SK-N-DZ (cell line): ENCODE measurements around the gene RBL2.

Experiments
- DNase-seq: peaks from one replicate; pipeline ENCODE4 v3.0.0-alpha.2; 2015; ENCODE audit warnings: low spot score

The RBL2 gene

DNA sequence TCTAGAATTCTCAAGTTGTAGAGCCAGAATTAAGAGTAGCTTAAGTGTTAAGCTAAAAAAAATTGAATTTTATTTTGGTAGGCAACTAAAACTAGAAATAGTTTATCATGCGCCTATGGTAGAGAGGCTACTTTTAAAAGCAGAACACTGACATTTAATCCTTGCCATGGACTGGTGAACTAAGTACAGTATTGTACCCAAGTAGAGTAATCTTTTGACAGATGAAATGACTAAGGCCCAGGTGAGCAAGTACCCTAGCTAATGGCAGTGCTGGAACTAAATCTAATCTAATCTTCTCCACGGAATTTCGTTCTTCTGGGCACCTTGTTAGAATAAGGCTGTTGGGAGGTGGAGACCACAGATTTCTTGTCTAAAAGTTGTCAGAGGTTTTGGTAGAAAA, 11.8 kb downstream of the RBL2 start:
- DNase-seq, result no peak

- DNase-seq, result no peak
Measured at GRCh38 chr16:53449816-53450517, 15.7 kb downstream of the RBL2 start.

DNA sequence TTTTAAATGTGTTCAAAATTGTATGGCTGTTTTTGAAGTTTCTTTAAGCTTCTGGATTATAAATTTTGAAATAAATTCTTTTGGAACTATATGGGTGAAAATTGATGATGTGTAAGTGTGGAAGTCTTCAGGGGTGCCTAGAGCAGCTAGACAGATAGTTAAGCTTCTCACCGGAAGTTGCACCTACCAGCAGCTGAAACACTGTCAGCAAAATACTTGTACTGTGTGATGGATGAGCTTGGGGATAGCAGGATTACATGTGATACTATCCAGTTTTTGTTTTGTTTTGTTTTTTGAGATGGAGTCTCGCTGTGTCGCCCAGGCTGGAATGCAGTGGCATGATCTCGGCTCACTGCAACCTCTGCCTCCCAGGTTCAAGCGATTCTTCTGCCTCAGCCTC, 19.7 kb downstream of the RBL2 start:
- no peak for DNase-seq

- no peak for DNase-seq
Measured at GRCh38 chr16:53456625-53457024, 22.4 kb downstream of the RBL2 start.

DNA sequence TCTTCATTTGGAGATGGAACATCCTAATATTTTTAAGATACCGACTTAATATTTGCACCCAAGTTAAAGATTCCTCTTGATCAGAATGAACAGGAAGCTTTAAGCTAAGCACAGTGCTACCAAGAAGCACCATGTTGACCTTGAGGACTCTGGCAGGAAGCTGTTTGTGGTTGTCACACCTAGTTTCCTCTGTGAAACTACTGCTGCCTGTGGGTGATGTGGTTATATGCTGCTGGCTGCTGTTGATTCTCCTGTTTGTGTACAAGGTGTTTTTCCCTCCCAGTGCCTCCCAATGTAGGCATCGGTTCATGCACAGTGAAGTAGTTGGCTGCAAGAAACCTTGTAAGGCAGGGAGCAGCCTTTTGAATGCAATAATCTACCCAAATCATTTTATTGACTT, 23.4 kb downstream of the RBL2 start:
- DNase-seq, result no peak

DNA sequence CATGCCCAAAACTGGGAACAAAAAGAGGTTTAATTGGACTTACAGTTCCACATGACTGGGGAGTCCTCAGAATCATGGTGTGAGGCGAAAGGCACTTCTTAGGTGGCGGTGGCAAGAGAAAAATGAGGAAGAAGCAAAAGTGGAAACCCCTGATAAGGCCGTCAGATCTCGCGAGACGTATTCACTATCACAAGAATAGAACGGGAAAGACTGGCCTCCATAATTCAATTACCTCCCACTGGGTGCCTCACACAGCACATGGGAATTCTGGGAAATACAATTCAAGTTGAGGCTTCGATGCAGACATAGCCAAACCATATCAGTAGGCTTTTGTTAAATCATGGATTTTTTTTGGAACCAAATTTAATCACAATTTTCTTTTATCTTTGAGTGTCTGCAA, 24.4 kb downstream of the RBL2 start:
- DNase-seq, result peak; percentile 43

DNA sequence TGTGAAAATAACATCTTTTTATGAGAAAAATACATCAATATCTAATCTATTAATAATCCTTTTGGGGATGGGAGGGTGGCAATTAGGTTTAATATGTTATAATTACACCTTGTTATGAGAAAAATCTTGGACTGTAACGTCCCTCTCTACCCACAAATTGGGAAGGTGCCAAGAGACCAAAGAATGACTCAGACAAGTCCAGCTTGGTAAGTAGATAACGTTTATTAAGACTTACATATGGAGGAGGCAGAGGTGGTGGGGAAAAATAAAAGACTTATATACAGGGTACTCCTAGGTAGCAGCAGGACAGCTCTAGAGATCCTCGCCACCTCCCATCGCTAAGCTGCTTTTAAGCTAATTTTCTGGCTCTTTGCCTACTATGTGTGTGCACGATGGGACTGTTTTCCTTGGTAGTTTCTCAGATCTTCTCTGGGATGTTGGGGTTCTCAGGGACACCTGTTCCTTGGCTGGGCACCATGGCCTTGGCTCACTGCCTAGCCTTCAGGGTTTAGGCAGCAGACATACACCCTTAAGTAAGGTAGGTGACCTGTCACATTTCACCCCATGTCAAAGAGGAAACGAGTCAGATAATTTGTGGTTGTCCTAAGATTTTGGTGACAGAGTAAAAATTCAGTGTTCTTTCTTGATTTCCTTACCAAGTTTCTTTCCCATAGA, 31.5 kb downstream of the RBL2 start:
- DNase-seq, result no peak

GRCh38 chr16:53476867-53477266, 42.6 kb downstream of the RBL2 start:
- DNase-seq, result no peak

GRCh38 chr16:53478965-53479364, 44.7 kb downstream of the RBL2 start:
- no peak for DNase-seq

GRCh38 chr16:53480394-53480793, 46.1 kb downstream of the RBL2 start:
- no peak for DNase-seq

DNA sequence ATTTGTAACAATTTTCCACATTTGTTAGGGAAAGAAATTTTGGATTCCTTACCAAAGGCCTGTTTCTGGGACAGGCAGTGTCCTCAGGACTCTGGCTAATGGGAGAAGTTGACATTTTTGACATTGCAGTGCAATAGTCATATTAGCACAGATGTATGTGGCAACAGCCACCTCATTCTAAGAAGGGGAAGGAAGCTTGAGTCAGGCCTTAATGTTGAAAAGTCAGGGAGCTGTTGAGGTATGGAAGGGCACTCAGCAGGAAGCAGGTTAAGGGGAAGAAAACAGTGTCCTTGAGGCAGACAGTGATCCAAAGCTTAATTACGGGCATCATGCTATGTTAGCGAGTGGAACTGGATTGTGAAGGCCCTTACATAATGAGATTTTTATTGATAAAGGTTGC, 47.9 kb downstream of the RBL2 start:
- DNase-seq, result no peak

DNA sequence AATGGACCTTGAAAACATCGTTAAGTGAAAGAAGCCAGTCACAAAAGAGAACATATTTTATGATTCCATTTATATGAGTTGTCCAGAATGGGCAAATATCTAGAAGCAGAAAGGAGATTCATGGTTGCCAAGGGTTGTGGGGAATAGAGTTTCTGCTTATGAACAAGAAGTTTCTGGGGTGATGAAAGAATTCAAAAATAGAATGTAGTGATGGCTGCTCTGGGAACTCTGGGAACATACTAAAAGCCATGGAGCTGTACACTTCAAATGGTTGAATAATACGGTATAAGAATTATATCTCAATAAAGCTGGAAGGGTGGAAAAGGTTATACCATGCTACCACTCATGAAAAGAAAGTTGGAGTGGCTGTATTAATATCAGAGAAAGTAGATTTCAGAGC, 50.3 kb downstream of the RBL2 start:
- no peak for DNase-seq

GRCh38 chr16:53486230-53486629, 52.0 kb downstream of the RBL2 start:
- DNase-seq, result no peak

- no peak for DNase-seq
Measured at GRCh38 chr16:53489755-53490154, 55.5 kb downstream of the RBL2 start.

DNA sequence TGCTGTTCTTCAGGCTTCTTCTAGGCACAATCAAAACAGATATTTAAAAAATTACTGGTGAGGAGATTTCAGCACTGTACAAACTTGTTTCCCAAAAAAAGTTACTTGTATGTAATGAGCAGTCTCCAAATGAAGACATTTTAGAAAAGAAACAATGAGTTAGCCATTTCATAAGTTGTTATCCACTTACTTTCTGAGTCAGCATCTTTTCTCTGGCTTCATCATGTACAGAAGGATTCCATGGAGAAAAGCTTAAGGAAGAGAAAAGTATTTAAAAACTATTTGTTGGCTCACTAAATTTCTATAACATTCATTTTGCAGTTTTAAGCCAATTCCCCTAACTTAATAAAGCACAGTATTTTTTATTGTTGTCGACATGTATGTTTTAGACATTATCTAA, 58.2 kb downstream of the RBL2 start:
- DNase-seq, result no peak

DNA sequence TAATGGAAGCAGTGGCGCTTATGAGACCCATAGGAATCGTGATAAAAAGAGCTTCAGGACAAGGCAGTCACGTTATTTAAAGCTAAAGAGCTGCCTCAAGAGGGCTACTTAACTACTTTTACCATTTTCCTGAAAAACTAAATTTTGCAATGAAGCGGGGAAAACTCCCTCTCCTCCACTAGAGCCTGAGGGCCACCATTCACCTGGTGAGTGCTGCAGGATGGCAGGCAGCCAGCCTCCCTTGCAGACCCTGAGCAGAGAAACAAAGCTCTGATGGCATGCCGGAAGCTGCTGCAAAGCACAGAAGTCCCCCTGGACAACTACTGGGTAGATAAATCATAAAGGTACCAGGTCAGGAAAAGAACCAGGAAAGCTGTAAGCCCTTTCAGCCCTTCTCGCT, 60.4 kb downstream of the RBL2 start:
- DNase-seq, result no peak

DNA sequence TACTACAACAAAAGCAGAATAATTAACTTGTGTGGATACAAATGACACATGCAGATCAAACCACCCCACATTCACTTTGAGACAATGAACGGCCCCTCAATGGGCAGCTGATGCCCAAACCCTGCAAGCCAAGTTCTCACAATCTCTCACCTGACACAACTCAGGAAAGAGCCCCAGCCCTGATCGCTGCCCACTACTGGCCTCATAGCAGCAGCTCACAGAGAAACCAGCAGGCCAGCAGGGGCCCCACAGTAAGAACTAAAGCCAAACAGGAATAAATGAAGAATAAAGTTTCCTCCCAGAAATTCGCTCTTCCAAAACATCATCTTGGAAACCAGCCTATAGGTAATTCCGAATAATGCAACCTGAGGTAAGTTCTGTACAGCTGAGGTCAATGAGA, 61.1 kb downstream of the RBL2 start:
- no peak for DNase-seq

DNA sequence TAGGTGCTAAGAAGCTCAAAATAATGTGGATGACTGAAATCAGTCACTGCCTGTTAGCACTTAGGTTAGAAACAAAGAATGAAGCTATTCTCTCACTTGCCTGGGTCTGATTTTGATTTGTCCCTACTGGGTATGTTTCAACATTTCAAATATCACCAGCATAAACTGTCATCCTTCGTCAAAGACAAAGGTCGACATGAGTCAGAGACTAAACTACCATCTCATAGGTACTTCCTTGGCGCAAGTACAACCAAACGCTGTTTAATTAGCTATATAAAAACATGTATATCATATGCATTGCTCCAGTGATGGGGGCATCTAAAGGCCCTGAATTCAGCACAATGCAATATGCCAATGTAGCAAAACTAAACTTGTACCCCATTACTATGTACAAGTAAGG, 64.7 kb downstream of the RBL2 start:
- DNase-seq, result no peak

DNA sequence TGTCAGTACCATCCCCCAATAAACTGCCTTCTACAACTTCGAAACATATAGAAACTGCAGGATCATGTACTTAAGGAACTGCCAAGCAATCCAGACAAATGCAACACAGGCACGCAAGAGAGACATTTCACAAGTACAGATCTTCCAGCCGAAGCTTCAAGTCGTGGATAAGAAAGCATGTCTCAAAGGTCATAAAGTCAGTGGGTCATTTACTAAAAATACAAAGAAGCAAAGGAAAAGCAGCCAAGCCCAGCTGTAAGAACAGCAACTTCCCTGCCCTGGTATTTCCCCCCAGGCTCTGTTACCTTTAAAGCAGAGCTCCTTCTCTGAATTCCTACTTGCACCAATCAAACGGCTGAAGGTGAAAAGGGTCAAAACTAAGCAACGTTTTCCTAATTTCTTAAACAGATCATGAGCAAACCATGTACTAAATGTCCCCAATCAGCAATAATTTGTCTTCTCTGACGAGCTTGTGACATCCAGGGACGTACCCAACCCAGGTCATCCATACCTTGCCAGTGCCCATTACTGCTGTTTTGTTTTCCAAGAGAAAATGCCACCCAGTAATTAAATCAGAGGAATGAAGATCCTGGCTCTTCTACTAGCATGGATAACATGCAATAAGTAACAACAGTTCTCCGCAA, 67.1 kb downstream of the RBL2 start:
- DNase-seq, result no peak

- DNase-seq, result no peak
Measured at GRCh38 chr16:53502331-53503269, 68.3 kb downstream of the RBL2 start, which contains the start of gene AKTIP. AKTIP (minus strand) TSS chr16:53503209; CDS start chr16:53500259, 2,950 bp downstream.

DNA sequence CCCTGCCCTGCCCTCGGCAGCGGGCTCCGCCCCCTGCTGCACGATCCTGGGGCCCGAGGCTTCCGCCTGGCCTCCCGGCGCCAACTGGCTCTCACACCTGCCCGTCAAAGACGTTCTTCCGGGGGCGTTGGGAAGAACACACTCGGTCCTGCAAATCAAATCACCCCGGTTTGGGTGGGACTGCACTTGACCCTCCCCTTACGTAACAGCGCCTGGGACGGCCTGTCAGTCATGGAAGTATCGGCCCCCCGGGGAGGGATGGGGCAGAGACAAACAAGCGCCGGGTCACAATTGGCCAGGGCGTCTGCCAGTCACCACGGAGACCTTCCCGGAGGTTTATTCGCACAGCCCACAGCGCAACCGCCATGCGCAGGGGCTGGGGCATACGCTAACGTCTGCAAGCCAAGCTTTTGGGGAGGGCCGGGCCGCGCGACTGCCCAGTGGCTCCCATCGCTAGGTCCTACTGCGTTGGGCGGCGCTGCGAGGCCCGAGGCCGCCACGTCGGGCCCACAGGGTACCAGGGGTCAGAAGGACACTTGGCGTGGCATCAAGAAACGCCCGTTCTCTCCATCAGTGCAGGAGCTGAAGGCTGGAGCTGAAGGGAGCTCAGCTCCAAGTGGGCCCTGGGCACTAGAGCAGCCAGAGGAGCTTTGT, 69.1 kb downstream of the RBL2 start:
- peak; percentile 100 for DNase-seq
